Mesenchymal stem cell (in vitro differentiated cells and primary cell): Measurements from ENCODE around the gene SCAF11. TPM values are rescaled to one million over a fixed set of nuclear protein-coding genes. Genes with fewer than 3 reads are reported as not detected.

ENCODE experiments used
- DNase-seq: peaks from one replicate; pipeline ENCODE4 v3.0.0-alpha.2; 2013
- H2AFZ ChIP-seq: one replicate; pipeline ENCODE4 v1.6.1; 2013; ENCODE audit warnings: low read depth, mild to moderate bottlenecking, control low read depth, inconsistent platforms, low read length, moderate library complexity
- H2AK5ac ChIP-seq: 2 replicates; pipeline ENCODE4 v1.6.1; 2013; ENCODE audit warnings: low read length, moderate library complexity, mild to moderate bottlenecking, inconsistent platforms; ENCODE audit not compliant: severe bottlenecking
- H2BK120ac ChIP-seq: one replicate; pipeline ENCODE4 v1.6.1; 2013; ENCODE audit warnings: low read depth, mild to moderate bottlenecking, inconsistent platforms, low read length, moderate library complexity
- H2BK12ac ChIP-seq, 2 experiments: one replicate each; pipeline ENCODE4 v1.6.1; 2013; ENCODE audit warnings: inconsistent platforms in 2 of 2, low read length in 2 of 2, mild to moderate bottlenecking in 2 of 2, moderate library complexity in 2 of 2, control low read depth in 1 of 2
- H2BK15ac ChIP-seq: one replicate; pipeline ENCODE4 v1.6.1; 2013; ENCODE audit warnings: mild to moderate bottlenecking, low read depth, inconsistent platforms; ENCODE audit not compliant: poor library complexity, severe bottlenecking
- H2BK5ac ChIP-seq: 2 replicates; pipeline ENCODE4 v1.6.1; 2013; ENCODE audit warnings: low read depth, mild to moderate bottlenecking, low read length, control low read depth, inconsistent platforms; ENCODE audit not compliant: poor library complexity, severe bottlenecking
- H3K14ac ChIP-seq, 2 experiments: one replicate each; pipeline ENCODE4 v1.6.1; 2013; ENCODE audit warnings: inconsistent platforms in 2 of 2, low read length in 2 of 2, control low read depth in 1 of 2, mild to moderate bottlenecking in 1 of 2, moderate library complexity in 1 of 2
- H3K18ac ChIP-seq, 2 experiments: one replicate each; pipeline ENCODE4 v1.6.1; 2013; ENCODE audit warnings: inconsistent platforms in 2 of 2, low read length in 2 of 2, control low read depth in 1 of 2, low read depth in 1 of 2, mild to moderate bottlenecking in 1 of 2
- H3K23ac ChIP-seq, 2 experiments: one replicate each; pipeline ENCODE4 v1.6.1; 2013; ENCODE audit warnings: inconsistent platforms in 2 of 2, low read length in 2 of 2, mild to moderate bottlenecking in 2 of 2, moderate library complexity in 2 of 2, control low read depth in 1 of 2
- H3K27ac ChIP-seq: 2 replicates; pipeline ENCODE4 v1.5.1; 2013; ENCODE audit warnings: mild to moderate bottlenecking, moderate library complexity, low read length, control low read depth, inconsistent platforms; ENCODE audit not compliant: poor library complexity, severe bottlenecking
- H3K27me3 ChIP-seq, 2 experiments: 2 replicates each; pipeline versions ENCODE4 v1.6.1 to v1.7.0; 2013; ENCODE audit warnings: low read length in 2 of 2, mild to moderate bottlenecking in 2 of 2, moderate library complexity in 2 of 2, control low read depth in 1 of 2, inconsistent platforms in 1 of 2; ENCODE audit not compliant: control insufficient read depth in 1 of 2, insufficient read depth in 1 of 2
- H3K36me3 ChIP-seq, 2 experiments: 2 replicates each; pipeline versions ENCODE4 v1.6.1 to v1.7.0; 2013; ENCODE audit warnings: low read length in 2 of 2, control low read depth in 1 of 2, inconsistent platforms in 1 of 2, low read depth in 1 of 2, mild to moderate bottlenecking in 1 of 2; ENCODE audit not compliant: insufficient read depth in 2 of 2, control insufficient read depth in 1 of 2
- H3K4ac ChIP-seq, 2 experiments: one replicate each; pipeline ENCODE4 v1.6.1; 2013; ENCODE audit warnings: inconsistent platforms in 2 of 2, low read length in 2 of 2, mild to moderate bottlenecking in 2 of 2, moderate library complexity in 2 of 2, control low read depth in 1 of 2, low read depth in 1 of 2
- H3K4me1 ChIP-seq: 2 replicates; pipeline ENCODE4 v1.6.1; 2013; ENCODE audit warnings: low read depth, low read length, control low read depth; ENCODE audit not compliant: control insufficient read depth, insufficient read depth
- H3K4me2 ChIP-seq: 2 replicates; pipeline ENCODE4 v1.6.1; 2013; ENCODE audit warnings: low read length, mild to moderate bottlenecking, inconsistent platforms; ENCODE audit not compliant: poor library complexity, severe bottlenecking
- H3K4me3 ChIP-seq, 2 experiments: 2 replicates each; pipeline versions ENCODE4 v1.5.1 to v1.7.0; 2013; ENCODE audit warnings: low read length in 2 of 2, mild to moderate bottlenecking in 2 of 2, control low read depth in 1 of 2, low read depth in 1 of 2; ENCODE audit not compliant: insufficient read depth in 1 of 2
- H3K79me1 ChIP-seq: replicated peaks from 2 replicates; pipeline ENCODE4 v1.6.1; 2013; ENCODE audit warnings: mild to moderate bottlenecking, control low read depth, low read length, inconsistent platforms; ENCODE audit not compliant: poor library complexity, severe bottlenecking
- H3K9ac ChIP-seq: 2 replicates; pipeline ENCODE4 v1.7.0; 2013; ENCODE audit warnings: mild to moderate bottlenecking, low read length, moderate library complexity
- H3K9me3 ChIP-seq: 2 replicates; pipeline ENCODE4 v1.7.0; 2013; ENCODE audit warnings: mild to moderate bottlenecking, low read length; ENCODE audit not compliant: control insufficient read depth
- H4K8ac ChIP-seq: one replicate; pipeline ENCODE4 v1.6.1; 2013; ENCODE audit warnings: inconsistent platforms, mild to moderate bottlenecking, low read length, moderate library complexity
- H4K91ac ChIP-seq: one replicate; pipeline ENCODE4 v1.6.1; 2013; ENCODE audit warnings: mild to moderate bottlenecking, low read length, inconsistent platforms
- WGBS: methylation state at CpG from one replicate; pipeline ENCODE4 v1.1.7; 2013; ENCODE audit warnings: mixed read lengths; 5-methylcytosine and 5-hydroxymethylcytosine counted together
- small RNA-seq: library from polyadenylated mRNA; stranded (forward); fragments of <200 nt; extraction: miRNeasy Mini kit (QIAGEN cat#:217004); gene quantifications from one replicate; pipeline ENCODE3, GENCODE V24; 2013; ENCODE audit warnings: low read depth

The SCAF11 gene

GRCh38 chr12:45872446-45872845, 117.9 kb downstream of the SCAF11 start:
- DNase-seq = no peak
- Histone ChIP-seq H3K4ac (no peak overlapping the region), H3K9me3 (peaks cover 8% of the 10 kb centered on the region), H3K79me1 (peaks cover 9% of the 10 kb centered on the region), H3K4me2 (no peak overlapping the region), H2AK5ac (no peak overlapping the region), H2BK12ac (no peak overlapping the region), H3K4me3 (no peak overlapping the region), H3K27me3 (no peaks in the 10 kb centered on the region), H3K18ac (no peak overlapping the region), H2AFZ (no peak overlapping the region), H2BK120ac (no peak overlapping the region), H4K8ac (no peak overlapping the region), H2BK5ac (no peak overlapping the region), H4K91ac (no peak overlapping the region), H3K27ac (no peak overlapping the region), H3K36me3 (peaks cover 5 to 39% of the 10 kb centered on the region in 2 experiments), H3K4me1 (no peaks in the 10 kb centered on the region), H2BK15ac (no peak overlapping the region), H3K14ac (no peak overlapping the region), H3K9ac (no peak overlapping the region), H3K23ac (no peak overlapping the region)
- 92% methylated on average over 3 of the region's 7 CpGs for WGBS

Small RNA genes within 50 kb of the gene (small RNA-seq; reads per million reads assigned to genes)
- not detected for gene RN7SL246P
